OCI-LY7 (cell line): ENCODE results near the gene MTSS2.

Source experiments
- EZH2phosphoT487 ChIP-seq: fragments of 200-600 bp; sonication (generic); IDR thresholded peaks from 2 replicates; pipeline ENCODE4 v1.6.1; 2018; ENCODE audit warnings: low read depth, borderline replicate concordance, mild to moderate bottlenecking, mixed run types, antibody characterized with exemption, low read length, moderate library complexity, mixed read lengths
- TF ChIP-seq, protein P1 (sequence below): fragments of 200-600 bp; sonication (generic); conservative IDR thresholded peaks from 2 replicates; pipeline ENCODE4 v1.5.1; 2014; ENCODE audit warnings: mild to moderate bottlenecking, antibody characterized with exemption, low read length, moderate library complexity, mixed read lengths

DNA sequence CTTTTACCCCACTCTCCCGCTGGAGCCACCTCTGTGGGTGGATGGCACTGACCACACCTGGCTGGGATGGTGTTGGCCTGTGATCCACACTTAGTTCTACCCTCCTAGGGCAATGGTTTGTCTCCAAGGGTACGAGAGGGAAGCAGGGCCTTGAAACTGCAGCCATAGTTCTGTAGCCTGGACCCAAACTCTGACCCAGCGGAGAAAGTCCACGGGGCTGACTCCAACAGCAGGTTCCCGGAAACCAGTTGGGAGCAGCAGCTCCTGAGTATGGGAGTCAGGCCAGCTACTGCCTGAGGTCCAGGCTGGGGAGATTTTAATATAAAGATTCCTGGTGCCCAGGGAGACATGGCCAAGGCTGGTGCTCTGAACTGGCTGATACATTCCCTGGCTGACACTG, 23.6 kb upstream of the MTSS2 start:
- TF ChIP-seq, protein P1, sequence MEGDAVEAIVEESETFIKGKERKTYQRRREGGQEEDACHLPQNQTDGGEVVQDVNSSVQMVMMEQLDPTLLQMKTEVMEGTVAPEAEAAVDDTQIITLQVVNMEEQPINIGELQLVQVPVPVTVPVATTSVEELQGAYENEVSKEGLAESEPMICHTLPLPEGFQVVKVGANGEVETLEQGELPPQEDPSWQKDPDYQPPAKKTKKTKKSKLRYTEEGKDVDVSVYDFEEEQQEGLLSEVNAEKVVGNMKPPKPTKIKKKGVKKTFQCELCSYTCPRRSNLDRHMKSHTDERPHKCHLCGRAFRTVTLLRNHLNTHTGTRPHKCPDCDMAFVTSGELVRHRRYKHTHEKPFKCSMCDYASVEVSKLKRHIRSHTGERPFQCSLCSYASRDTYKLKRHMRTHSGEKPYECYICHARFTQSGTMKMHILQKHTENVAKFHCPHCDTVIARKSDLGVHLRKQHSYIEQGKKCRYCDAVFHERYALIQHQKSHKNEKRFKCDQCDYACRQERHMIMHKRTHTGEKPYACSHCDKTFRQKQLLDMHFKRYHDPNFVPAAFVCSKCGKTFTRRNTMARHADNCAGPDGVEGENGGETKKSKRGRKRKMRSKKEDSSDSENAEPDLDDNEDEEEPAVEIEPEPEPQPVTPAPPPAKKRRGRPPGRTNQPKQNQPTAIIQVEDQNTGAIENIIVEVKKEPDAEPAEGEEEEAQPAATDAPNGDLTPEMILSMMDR = no peak
- no peak for TF ChIP-seq EZH2phosphoT487
